ENCODE results near the gene DLG1. TPM values are rescaled to one million over a fixed set of nuclear protein-coding genes. Genes with fewer than 3 reads are reported as not detected.

DLG1 gene
- total RNA-seq, 4 donors from 2014 or later: 134 to 211 (median 152) TPM

DNA sequence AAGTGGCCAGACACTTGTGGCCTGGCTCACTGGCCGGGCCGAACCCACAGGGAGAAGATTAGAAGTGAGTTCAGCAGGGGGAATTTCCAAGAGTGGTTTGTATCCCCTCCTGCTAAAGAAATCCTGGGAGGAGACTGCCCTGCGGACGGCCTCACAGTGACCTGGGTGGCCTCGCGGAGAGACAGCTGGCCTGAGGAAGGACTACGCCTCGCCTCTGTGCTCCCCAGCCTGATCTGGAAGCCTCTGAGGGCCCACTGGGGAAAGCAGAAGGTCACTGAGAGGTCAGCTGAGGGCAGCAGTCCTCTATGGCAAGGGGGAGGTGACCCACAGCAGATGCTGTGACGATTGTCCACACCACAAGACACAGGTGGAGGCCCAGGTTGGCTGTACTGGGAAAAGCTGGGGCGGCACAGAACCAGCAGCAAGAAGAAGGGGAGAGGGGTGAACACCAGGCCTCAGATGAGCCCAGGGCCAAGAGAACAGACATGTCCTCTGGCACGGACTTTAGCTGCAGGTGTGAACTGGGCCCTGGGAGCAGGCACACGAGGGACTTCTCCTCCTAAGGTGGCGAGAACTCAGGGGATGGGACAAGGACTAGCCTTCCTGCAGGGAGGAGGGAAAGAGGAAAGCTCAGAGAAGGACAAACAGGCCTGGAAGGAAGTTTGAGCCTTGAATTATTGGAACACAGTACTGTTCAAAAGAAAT, 37.2 kb upstream of the DLG1 start:
- 73 to 81% methylated on average over 4 to 13 of the region's 13 CpGs for WGBS, 2 donors (ENCODE audit: low coverage in 1 of 2)
- no peak overlapping the region for H3K4me3 ChIP-seq
- intact Hi-C loops (cut with DNase I; ENCODE audit: low total_unique reads): no loop called here
- peaks cover 0 to 4% (median 0%) of the 10 kb centered on the region in 4 donors for H3K4me1 ChIP-seq
- DNase-seq: no peak
- H3K27ac ChIP-seq: no peak overlapping the region
- no peaks in the 10 kb centered on the region for H3K36me3 ChIP-seq
- no peaks in the 10 kb centered on the region for H3K27me3 ChIP-seq
- H3K9me3 ChIP-seq: no peaks in the 10 kb centered on the region
- no peak for TF ChIP-seq EP300 (IDR thresholded peaks at IDR 0.05; ENCODE audit: low read depth)
- TF ChIP-seq, protein P1, sequence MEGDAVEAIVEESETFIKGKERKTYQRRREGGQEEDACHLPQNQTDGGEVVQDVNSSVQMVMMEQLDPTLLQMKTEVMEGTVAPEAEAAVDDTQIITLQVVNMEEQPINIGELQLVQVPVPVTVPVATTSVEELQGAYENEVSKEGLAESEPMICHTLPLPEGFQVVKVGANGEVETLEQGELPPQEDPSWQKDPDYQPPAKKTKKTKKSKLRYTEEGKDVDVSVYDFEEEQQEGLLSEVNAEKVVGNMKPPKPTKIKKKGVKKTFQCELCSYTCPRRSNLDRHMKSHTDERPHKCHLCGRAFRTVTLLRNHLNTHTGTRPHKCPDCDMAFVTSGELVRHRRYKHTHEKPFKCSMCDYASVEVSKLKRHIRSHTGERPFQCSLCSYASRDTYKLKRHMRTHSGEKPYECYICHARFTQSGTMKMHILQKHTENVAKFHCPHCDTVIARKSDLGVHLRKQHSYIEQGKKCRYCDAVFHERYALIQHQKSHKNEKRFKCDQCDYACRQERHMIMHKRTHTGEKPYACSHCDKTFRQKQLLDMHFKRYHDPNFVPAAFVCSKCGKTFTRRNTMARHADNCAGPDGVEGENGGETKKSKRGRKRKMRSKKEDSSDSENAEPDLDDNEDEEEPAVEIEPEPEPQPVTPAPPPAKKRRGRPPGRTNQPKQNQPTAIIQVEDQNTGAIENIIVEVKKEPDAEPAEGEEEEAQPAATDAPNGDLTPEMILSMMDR (IDR thresholded peaks at IDR 0.05): no peak
- TF ChIP-seq POLR2AphosphoS5 (IDR thresholded peaks at IDR 0.05): no peak
- no peak for TF ChIP-seq POLR2A (IDR thresholded peaks at IDR 0.05)
- in situ Hi-C loops (cut with MboI; ENCODE audit: low pct_ligation_motif_present in 1 of 4, low pct_unique_long_range_greater_than_20kb in 1 of 4, low sequenced_read_pairs in 3 of 4): no loop called here

GRCh38 chr3:197333901-197334639, 35.7 kb upstream of the DLG1 start:
- no peaks in the 10 kb centered on the region for H3K27me3 ChIP-seq
- H3K36me3 ChIP-seq: no peaks in the 10 kb centered on the region
- no peak for DNase-seq
- no peak overlapping the region for H3K27ac ChIP-seq
- TF ChIP-seq, protein P1 (IDR thresholded peaks at IDR 0.05): no peak
- no peak for TF ChIP-seq EP300 (IDR thresholded peaks at IDR 0.05; ENCODE audit: low read depth)
- no peak for TF ChIP-seq POLR2A (IDR thresholded peaks at IDR 0.05)
- no peak for TF ChIP-seq POLR2AphosphoS5 (IDR thresholded peaks at IDR 0.05)
- H3K4me1 ChIP-seq: no peaks in the 10 kb centered on the region
- intact Hi-C loops (cut with DNase I; ENCODE audit: low total_unique reads): no loop called here
- in situ Hi-C loops (cut with MboI; ENCODE audit: low pct_ligation_motif_present in 1 of 4, low pct_unique_long_range_greater_than_20kb in 1 of 4, low sequenced_read_pairs in 3 of 4): no loop called here
- no peak overlapping the region for H3K4me3 ChIP-seq
- no peaks in the 10 kb centered on the region for H3K9me3 ChIP-seq
- 71 to 75% methylated on average over 4 to 11 of the region's 11 CpGs for WGBS, 2 donors (ENCODE audit: low coverage in 1 of 2)

DNA sequence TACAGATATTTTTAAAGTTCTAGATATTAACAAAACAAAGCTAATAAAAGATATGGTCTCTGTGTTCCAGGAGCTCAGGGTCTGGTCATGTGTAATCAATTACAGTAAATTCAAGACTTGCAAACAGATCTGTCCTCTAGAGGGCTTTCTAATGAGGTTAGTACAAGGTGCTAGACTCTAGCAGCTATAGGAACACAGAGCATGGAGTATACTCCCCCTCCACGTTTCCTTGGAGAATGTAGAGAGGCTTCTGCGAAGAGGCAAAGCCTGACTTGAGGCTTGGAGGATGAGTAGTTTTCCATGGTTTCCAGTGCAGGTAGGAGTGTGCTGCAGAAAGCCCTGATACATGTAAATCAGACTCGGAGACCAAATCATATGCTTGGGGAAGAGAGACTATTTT, 32.7 kb upstream of the DLG1 start:
- no peak overlapping the region for H3K27ac ChIP-seq
- in situ Hi-C loops (cut with MboI; ENCODE audit: low pct_ligation_motif_present in 1 of 4, low pct_unique_long_range_greater_than_20kb in 1 of 4, low sequenced_read_pairs in 3 of 4): no loop called here
- H3K9me3 ChIP-seq: no peaks in the 10 kb centered on the region
- H3K4me1 ChIP-seq: no peaks in the 10 kb centered on the region
- 74% methylated on average over 3 of the region's 3 CpGs for WGBS, 2 donors (ENCODE audit: low coverage in 1 of 2)
- H3K27me3 ChIP-seq: no peaks in the 10 kb centered on the region
- no peak for TF ChIP-seq POLR2AphosphoS5 (IDR thresholded peaks at IDR 0.05)
- TF ChIP-seq EP300 (IDR thresholded peaks at IDR 0.05; ENCODE audit: low read depth): no peak
- TF ChIP-seq POLR2A (IDR thresholded peaks at IDR 0.05): no peak
- TF ChIP-seq, protein P1 (IDR thresholded peaks at IDR 0.05): no peak
- intact Hi-C loops (cut with DNase I; ENCODE audit: low total_unique reads): no loop called here
- DNase-seq: no peak
- no peaks in the 10 kb centered on the region for H3K36me3 ChIP-seq
- no peak overlapping the region for H3K4me3 ChIP-seq

GRCh38 chr3:197329382-197329781, 31.0 kb upstream of the DLG1 start:
- 40 to 47% methylated on average over 3 of the region's 3 CpGs for WGBS, 2 donors (ENCODE audit: low coverage in 1 of 2)
- H3K4me3 ChIP-seq: no peak overlapping the region
- H3K27me3 ChIP-seq: no peaks in the 10 kb centered on the region
- intact Hi-C loops (cut with DNase I; ENCODE audit: low total_unique reads): no loop called here
- no peak overlapping the region for H3K27ac ChIP-seq
- no peaks in the 10 kb centered on the region for H3K4me1 ChIP-seq
- DNase-seq: no peak
- TF ChIP-seq EP300 (IDR thresholded peaks at IDR 0.05; ENCODE audit: low read depth) (no peak), POLR2A (IDR thresholded peaks at IDR 0.05) (no peak), POLR2AphosphoS5 (IDR thresholded peaks at IDR 0.05) (no peak)
- TF ChIP-seq, protein P1 (IDR thresholded peaks at IDR 0.05): no peak
- no peaks in the 10 kb centered on the region for H3K36me3 ChIP-seq
- no peaks in the 10 kb centered on the region for H3K9me3 ChIP-seq
- in situ Hi-C loops (cut with MboI; ENCODE audit: low pct_ligation_motif_present in 1 of 4, low pct_unique_long_range_greater_than_20kb in 1 of 4, low sequenced_read_pairs in 3 of 4): no loop called here

Measured in transverse colon (tissue), 4 donors.